ENCODE results near the gene MMUT.
A peak's percentile ranks its signal among the peaks of the same experiment; 100 is the strongest.

GRCh38 chr6:49462927-49463611 lies at the start of gene MMUT, which contains the start of gene CENPQ:
- TF ChIP-seq CTCF (IDR thresholded peaks at IDR 0.05) (no peak), POLR2A (IDR thresholded peaks at IDR 0.05) (peak in 3 of 4 donors; percentile 81 to 83 (median 83)), POLR2AphosphoS5 (IDR thresholded peaks at IDR 0.05) (peak; percentile 92 to 97), EP300 (IDR thresholded peaks at IDR 0.05) (peak in 2 of 4 donors; percentile 20 to 94)

Measured in upper lobe of left lung (tissue), 4 donors.